ENCODE data around the gene AMPH.
A peak's percentile ranks its signal among the peaks of the same experiment; 100 is the strongest.

AMPH gene

DNA sequence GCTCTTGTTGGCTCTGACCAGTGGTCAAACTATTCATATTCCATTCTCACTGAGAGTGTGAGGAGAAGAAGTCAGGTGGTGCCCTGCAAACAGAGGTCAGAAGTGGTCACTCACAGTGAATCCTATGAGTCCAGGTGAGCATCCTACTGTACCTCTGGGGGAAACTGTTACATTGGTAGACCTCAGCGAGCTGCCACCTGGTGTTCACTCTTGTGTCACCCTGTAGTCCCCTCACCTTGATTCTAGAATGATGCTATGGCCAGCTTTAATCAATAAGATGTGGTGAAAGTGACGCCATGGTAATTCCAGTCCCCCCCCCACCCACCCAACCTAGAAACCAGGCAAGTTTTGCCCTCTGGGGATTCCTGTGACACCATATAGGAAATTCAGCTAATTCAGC, 1.2 kb upstream of the AMPH start:
- Histone ChIP-seq H3K9ac (no peak overlapping the region), H3K27ac (no peak overlapping the region), H3K4me1 (ENCODE audit: low read depth, poor library complexity, severe bottlenecking) (no peaks in the 10 kb centered on the region), H3K4me2 (no peak overlapping the region), H3K4me3 (IDR thresholded peaks at IDR 0.05; ENCODE audit: insufficient read depth, low read depth, low read length) (no peak overlapping the region), H3K27me3 (ENCODE audit: insufficient read depth, low read depth) (no peaks in the 10 kb centered on the region), H3K79me2 (ENCODE audit: insufficient read depth, low read depth) (no peaks in the 10 kb centered on the region), H3K36me3 (ENCODE audit: insufficient read depth) (no peaks in the 10 kb centered on the region), H4K20me1 (ENCODE audit: insufficient read depth) (no peaks in the 10 kb centered on the region), H2AFZ (ENCODE audit: low read depth) (no peak overlapping the region)
- TF ChIP-seq, protein P1, sequence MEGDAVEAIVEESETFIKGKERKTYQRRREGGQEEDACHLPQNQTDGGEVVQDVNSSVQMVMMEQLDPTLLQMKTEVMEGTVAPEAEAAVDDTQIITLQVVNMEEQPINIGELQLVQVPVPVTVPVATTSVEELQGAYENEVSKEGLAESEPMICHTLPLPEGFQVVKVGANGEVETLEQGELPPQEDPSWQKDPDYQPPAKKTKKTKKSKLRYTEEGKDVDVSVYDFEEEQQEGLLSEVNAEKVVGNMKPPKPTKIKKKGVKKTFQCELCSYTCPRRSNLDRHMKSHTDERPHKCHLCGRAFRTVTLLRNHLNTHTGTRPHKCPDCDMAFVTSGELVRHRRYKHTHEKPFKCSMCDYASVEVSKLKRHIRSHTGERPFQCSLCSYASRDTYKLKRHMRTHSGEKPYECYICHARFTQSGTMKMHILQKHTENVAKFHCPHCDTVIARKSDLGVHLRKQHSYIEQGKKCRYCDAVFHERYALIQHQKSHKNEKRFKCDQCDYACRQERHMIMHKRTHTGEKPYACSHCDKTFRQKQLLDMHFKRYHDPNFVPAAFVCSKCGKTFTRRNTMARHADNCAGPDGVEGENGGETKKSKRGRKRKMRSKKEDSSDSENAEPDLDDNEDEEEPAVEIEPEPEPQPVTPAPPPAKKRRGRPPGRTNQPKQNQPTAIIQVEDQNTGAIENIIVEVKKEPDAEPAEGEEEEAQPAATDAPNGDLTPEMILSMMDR (conservative IDR thresholded peaks at IDR 0.05; ENCODE audit: low read depth, low read length) = no peak

DNA sequence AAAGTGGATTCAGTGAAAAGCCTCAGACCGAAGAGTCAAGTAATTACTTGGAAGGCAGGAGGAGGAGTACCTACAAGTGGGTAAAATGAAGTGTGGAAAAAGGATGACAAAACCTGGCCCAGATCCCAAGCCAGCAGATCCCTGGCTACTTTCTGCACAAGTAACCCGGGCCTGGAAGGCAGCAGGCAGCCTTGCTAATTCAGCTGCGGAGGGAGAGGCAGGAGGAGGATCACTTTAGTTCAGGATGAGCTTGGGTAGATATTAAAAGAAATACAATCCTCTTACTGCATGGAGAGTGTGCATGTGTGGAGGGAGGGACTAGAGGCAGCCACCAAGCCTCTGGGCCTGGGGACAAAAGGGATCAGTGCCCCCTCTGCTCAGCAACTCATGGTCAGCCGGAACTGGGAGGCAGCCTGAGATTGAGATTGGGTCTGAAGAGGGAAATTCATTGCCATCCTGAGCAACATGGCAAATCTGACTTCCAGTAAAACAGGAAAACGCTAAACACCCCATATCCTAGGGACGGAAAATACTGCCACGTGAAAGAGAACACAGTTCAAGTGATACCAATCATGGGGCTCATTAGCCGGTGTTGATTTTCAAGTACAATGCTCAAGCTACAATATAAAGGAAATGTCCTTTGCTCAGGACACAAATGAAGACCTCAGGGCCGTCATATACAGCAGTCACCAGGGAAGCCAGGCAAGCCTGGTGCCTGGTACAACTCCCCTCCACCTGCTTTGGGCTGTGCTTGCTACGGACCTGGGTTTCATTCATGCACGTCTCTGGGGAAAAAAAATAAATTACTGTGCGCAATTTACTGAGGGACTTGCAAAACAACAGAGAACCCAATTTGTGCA, 1.3 kb downstream of the AMPH start:
- peak overlapping the region; percentile 23; the same call in 1 of the 2 replicates for H3K4me2 ChIP-seq
- no peaks in the 10 kb centered on the region for H4K20me1 ChIP-seq (ENCODE audit: insufficient read depth)
- H3K4me3 ChIP-seq (IDR thresholded peaks at IDR 0.05; ENCODE audit: insufficient read depth, low read depth, low read length) = no peak overlapping the region
- TF ChIP-seq, protein P1 (conservative IDR thresholded peaks at IDR 0.05; ENCODE audit: low read depth, low read length) = no peak
- H3K27me3 ChIP-seq (ENCODE audit: insufficient read depth, low read depth) = no peaks in the 10 kb centered on the region
- no peak overlapping the region for H2AFZ ChIP-seq (ENCODE audit: low read depth)
- H3K36me3 ChIP-seq (ENCODE audit: insufficient read depth) = no peaks in the 10 kb centered on the region
- no peak overlapping the region for H3K9ac ChIP-seq
- H3K27ac ChIP-seq = no peak overlapping the region
- H3K79me2 ChIP-seq (ENCODE audit: insufficient read depth, low read depth) = no peaks in the 10 kb centered on the region
- no peaks in the 10 kb centered on the region for H3K4me1 ChIP-seq (ENCODE audit: low read depth, poor library complexity, severe bottlenecking)

DNA sequence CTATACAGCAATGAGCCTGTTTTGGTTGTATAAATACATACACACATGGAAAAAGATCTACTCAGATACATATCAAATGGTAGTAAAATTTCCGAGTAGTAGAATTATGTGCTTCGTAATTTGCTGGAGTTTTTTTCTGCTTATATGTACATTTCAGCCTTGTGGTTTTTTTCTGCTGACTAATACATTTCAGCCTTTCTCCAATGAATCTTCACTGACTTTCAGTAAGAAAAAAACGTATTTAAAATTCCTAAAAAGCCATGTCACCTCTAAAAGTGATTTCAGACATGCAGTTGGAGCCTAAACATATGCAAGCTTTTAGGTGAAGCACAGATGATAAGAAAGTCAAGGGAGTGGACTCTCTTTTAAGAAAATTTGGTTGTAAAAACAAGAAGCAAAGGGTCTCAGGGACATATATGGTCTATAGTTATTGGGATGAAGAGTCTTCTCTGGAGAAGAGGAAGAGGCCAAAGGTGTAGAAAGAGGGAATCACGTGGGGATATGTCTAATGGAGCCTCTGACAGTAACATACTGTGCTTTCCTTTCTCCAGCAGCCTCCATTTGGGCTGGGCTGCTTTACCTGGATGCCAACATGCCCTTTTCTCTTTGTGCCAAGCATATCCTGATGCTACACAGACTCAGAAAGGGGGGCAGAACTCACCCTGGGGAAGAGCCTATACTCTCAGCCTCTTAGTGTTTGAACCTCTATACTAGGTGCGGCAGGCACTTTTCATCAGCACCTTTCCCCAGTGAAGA, 2.4 kb downstream of the AMPH start:
- no peak overlapping the region for H3K4me3 ChIP-seq (IDR thresholded peaks at IDR 0.05; ENCODE audit: insufficient read depth, low read depth, low read length)
- no peaks in the 10 kb centered on the region for H3K79me2 ChIP-seq (ENCODE audit: insufficient read depth, low read depth)
- H3K4me2 ChIP-seq = no peak overlapping the region
- H3K9ac ChIP-seq = no peak overlapping the region
- TF ChIP-seq, protein P1 (conservative IDR thresholded peaks at IDR 0.05; ENCODE audit: low read depth, low read length) = no peak
- H3K27me3 ChIP-seq (ENCODE audit: insufficient read depth, low read depth) = no peaks in the 10 kb centered on the region
- H3K36me3 ChIP-seq (ENCODE audit: insufficient read depth) = no peaks in the 10 kb centered on the region
- no peak overlapping the region for H2AFZ ChIP-seq (ENCODE audit: low read depth)
- H3K4me1 ChIP-seq (ENCODE audit: low read depth, poor library complexity, severe bottlenecking) = no peaks in the 10 kb centered on the region
- H3K27ac ChIP-seq = no peak overlapping the region
- no peaks in the 10 kb centered on the region for H4K20me1 ChIP-seq (ENCODE audit: insufficient read depth)

DNA sequence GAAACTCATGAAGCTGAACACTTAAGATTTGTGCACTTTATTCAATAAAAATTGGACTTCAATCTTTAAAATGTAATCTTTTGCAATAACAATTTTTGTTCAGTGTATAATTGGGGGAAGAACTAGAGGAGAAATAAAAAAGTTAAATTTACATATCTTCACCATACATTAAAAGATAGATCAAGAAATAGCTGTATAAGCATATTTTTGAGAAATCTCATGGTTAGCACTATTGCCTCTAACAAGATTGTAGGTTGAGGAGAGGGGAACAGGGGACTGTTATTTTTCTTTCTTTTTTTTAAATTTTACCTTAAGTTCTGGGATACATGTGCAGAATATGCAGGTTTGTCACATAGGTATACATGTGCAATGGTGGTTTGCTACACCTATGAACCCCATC, 5.3 kb downstream of the AMPH start:
- no peaks in the 10 kb centered on the region for H4K20me1 ChIP-seq (ENCODE audit: insufficient read depth)
- no peaks in the 10 kb centered on the region for H3K36me3 ChIP-seq (ENCODE audit: insufficient read depth)
- no peak overlapping the region for H3K27ac ChIP-seq
- no peaks in the 10 kb centered on the region for H3K27me3 ChIP-seq (ENCODE audit: insufficient read depth, low read depth)
- no peak overlapping the region for H3K4me2 ChIP-seq
- no peaks in the 10 kb centered on the region for H3K79me2 ChIP-seq (ENCODE audit: insufficient read depth, low read depth)
- no peak overlapping the region for H3K9ac ChIP-seq
- no peak overlapping the region for H3K4me3 ChIP-seq (IDR thresholded peaks at IDR 0.05; ENCODE audit: insufficient read depth, low read depth, low read length)
- H3K4me1 ChIP-seq (ENCODE audit: low read depth, poor library complexity, severe bottlenecking) = no peaks in the 10 kb centered on the region
- H2AFZ ChIP-seq (ENCODE audit: low read depth) = no peak overlapping the region
- TF ChIP-seq, protein P1 (conservative IDR thresholded peaks at IDR 0.05; ENCODE audit: low read depth, low read length) = no peak
